Adipocyte (in vitro differentiated cells): ENCODE measurements around the gene GLB1L.

Experiments
- DNase-seq: peaks from one replicate; pipeline ENCODE4 v3.0.0-alpha.2; 2015; ENCODE audit warnings: low read depth
- H3K27me3 ChIP-seq: replicated peaks from 2 replicates; pipeline ENCODE4 v1.7.0; 2013; ENCODE audit warnings: mild to moderate bottlenecking, low read length, moderate library complexity; ENCODE audit not compliant: control insufficient read depth, insufficient read depth
- H3K36me3 ChIP-seq: 2 replicates; pipeline ENCODE4 v1.7.0; 2013; ENCODE audit warnings: low read length, mild to moderate bottlenecking, moderate library complexity; ENCODE audit not compliant: control insufficient read depth, insufficient read depth, severe bottlenecking
- H3K4me1 ChIP-seq: 2 replicates; pipeline ENCODE4 v1.7.0; 2013; ENCODE audit warnings: mild to moderate bottlenecking, low read length, moderate library complexity; ENCODE audit not compliant: control insufficient read depth, insufficient read depth
- H3K4me3 ChIP-seq: 2 replicates; pipeline ENCODE4 v1.7.0; 2013; ENCODE audit warnings: mild to moderate bottlenecking, low read length, moderate library complexity
- H3K9ac ChIP-seq: 2 replicates; pipeline ENCODE4 v1.7.0; 2013; ENCODE audit warnings: mild to moderate bottlenecking, low read length, moderate library complexity
- H3K9me3 ChIP-seq: 2 replicates; pipeline ENCODE4 v1.7.0; 2013; ENCODE audit warnings: mild to moderate bottlenecking, low read length, moderate library complexity; ENCODE audit not compliant: control insufficient read depth

GLB1L gene

GRCh38 chr2:219279916-219280516 is 34.8 kb upstream of the GLB1L start:
- Histone ChIP-seq H3K9ac (peak overlapping the region; percentile 92), H3K4me1 (peaks cover 22% of the 10 kb centered on the region), H3K27me3 (no peaks in the 10 kb centered on the region), H3K36me3 (peaks cover 43% of the 10 kb centered on the region), H3K9me3 (no peaks in the 10 kb centered on the region), H3K4me3 (peak overlapping the region; percentile 92)
- DNase-seq: no peak

DNA sequence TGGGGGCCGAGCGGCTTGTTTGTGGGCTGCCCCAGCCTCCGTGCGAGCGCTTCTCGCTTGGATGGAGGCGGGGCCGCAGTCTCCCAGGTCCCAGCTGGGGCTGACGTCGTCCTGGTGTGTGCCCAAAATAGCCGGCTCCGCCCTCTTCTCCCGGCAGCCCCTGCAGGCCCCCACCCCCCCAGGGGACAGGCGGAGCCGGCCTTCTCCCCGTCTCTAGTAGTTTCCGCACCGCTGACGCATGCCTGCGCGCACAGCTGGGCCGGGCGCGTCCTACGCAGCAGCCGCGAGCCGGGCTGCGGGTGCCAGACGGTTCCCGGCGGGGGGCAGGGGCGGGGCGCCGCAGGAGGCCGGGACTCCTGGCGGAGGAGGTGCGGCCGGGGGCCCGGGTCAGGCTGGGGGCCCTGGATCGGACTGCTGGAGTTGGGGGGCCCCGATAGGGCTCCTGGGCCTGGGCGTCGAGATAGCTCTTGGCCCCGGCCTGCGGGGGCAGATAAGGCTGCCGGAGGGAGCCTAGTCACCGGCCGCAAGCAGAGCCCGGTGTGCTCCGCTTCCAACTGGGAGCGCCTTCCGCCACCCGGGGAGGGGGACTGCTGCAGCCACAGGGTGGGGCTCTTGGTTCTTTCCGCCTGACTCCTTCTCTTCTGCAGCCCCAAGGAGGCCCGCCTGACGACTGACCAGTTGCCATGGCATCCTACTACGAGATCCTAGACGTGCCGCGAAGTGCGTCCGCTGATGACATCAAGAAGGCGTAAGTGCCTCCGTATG is 34.1 kb upstream of the GLB1L start, which contains the start of gene DNAJB2:
DNAJB2 (plus strand) TSS at position 216 of the 765 bp plus-strand sequence; CDS start at position 684, 468 bp downstream.
- Histone ChIP-seq H3K9ac (peak within 1 kb of the TSS; percentile 92), H3K4me3 (peak within 1 kb of the TSS; percentile 92), H3K36me3 (peaks cover 36% of the 10 kb centered on the region), H3K4me1 (peaks cover 29% of the 10 kb centered on the region), H3K9me3 (no peaks in the 10 kb centered on the region), H3K27me3 (no peaks in the 10 kb centered on the region)
- peak; percentile 99 for DNase-seq

DNA sequence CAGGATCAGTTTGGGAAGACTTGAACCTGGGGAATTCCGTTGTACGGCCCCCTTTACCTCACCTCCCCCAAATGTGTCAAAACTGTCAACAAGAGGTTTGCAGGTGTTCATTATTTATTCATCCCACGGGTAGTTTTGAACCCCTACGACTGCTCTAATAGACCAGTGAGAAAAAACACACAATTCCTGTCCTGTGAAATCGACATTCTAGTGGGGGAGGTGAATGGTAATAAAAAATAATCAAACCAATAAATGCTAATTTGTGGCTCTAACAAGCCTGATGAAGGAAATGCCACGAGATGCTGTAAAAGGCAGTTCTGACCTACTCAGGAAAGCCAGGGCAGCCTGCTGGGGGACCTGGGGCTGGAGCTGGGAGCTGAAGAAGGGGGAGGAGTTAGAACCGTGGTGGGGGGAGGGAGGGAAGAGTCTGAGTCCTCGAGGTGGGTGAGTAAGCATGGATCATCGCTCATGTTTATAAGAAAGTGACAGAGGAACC is 33.5 kb upstream of the GLB1L start:
- Histone ChIP-seq H3K9ac (peak overlapping the region; percentile 85), H3K4me1 (peaks cover 35% of the 10 kb centered on the region), H3K27me3 (no peaks in the 10 kb centered on the region), H3K9me3 (no peaks in the 10 kb centered on the region), H3K36me3 (peaks cover 31% of the 10 kb centered on the region), H3K4me3 (peak overlapping the region; percentile 74)
- no peak for DNase-seq

DNA sequence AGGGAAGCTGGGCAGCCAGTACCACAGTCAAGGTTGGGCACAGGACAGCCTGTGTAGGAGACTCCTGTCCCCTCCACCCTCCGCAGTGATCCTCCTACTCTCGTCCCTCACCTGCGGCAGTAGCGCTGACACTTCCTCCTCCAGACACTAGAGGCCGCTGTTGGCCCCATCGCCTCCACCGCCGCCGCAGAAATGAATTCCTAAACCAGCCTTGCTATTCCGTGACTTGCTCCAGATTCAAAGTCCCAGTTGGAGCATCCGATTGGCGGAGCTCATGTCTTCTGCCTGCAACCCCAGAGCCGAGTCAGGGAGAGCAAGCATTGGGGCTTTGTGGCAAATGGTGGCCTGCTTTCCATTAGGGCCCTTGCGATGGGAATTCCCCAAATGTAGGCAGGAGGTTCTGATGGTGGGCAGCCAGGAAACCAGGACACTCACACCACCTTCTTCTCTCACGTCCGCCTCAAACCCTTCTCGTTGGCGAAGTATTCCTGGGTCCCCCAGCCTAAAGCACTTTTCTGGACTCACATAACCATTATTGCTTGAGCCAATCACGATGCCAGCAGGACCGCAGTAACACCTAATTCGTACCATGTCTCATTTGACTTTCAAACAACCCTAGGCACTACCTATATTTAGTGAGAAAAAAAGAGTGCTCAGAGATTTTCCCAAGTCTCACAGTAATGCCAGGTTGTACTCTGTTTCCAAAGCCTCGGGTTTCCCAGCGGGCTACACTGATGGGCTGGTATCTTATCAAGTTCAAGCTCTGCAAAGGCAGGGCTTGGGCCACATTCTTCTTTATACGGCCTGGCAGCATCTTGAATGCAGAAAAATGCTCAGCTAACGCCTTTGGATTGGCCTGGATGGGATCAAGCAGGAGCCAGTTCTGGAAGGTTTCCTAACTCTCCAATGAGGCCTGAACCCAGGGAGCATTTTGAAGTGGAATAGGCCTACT is 32.7 kb upstream of the GLB1L start:
- H3K27me3 ChIP-seq: no peaks in the 10 kb centered on the region
- peak overlapping the region; percentile 74 for H3K4me3 ChIP-seq

DNA sequence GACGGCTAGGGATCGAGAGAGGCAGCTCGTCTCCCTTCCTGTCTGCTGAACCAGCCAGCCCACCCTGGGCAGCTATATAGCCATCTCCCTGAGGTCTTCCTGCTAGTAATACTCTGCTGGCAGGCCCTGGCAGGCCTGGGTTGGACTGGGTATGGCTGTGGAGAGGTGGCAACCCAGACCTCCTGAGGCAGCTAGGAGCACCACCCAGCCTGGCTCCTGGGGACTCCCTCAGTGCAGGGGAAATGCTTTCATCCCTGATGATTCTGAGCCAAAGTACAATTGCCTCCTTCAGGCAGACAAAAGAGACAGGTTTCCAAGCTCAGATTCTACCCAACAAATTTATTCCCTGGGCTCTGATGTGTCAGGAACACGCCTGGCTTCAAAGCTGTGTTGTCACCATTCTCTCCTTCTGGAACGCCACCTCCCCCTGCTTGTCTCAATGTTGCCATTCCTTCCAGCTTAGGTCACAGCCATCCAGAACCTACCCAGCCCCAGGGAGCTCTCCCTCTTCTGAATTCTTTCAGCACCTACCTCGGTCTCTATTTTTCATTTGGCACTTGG is 29.2 kb upstream of the GLB1L start:
- H3K9me3 ChIP-seq: no peaks in the 10 kb centered on the region
- peak; percentile 88 for DNase-seq

More for the DNA sequence above, 32.7 kb upstream of the GLB1L start:
- no peaks in the 10 kb centered on the region for H3K9me3 ChIP-seq
- peak overlapping the region; percentile 85 for H3K9ac ChIP-seq
- DNase-seq: peak; percentile 92
- peaks cover 36% of the 10 kb centered on the region for H3K4me1 ChIP-seq
- peaks cover 25% of the 10 kb centered on the region for H3K36me3 ChIP-seq

GRCh38 chr2:219273937-219274336 is 28.7 kb upstream of the GLB1L start:
- DNase-seq: no peak

More for the DNA sequence above, 29.2 kb upstream of the GLB1L start:
- Histone ChIP-seq H3K36me3 (no peaks in the 10 kb centered on the region), H3K4me3 (no peak overlapping the region), H3K9ac (no peak overlapping the region), H3K4me1 (peaks cover 27% of the 10 kb centered on the region), H3K27me3 (no peaks in the 10 kb centered on the region)

DNA sequence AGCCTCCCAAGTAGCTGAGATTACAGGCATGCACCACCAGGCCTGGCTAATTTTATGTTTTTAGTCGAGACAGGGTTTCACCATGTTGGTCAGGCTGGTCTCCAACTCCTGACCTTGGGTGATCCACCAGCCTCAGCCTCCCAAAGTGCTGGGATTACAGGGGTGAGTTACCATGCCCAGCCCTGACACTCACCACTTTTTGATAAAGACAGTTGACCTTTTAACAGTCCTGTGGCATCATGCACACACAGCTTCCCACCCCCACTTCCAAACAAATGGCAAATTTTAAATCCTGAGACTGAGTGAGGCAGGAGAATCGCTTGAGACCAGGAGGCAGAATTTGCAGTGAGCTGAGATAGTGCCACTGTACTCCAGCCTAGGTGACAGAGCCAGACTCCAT is 27.8 kb upstream of the GLB1L start:
- H3K4me3 ChIP-seq: no peak overlapping the region
- peaks cover 18% of the 10 kb centered on the region for H3K4me1 ChIP-seq
- no peaks in the 10 kb centered on the region for H3K27me3 ChIP-seq
- no peak overlapping the region for H3K9ac ChIP-seq
- no peaks in the 10 kb centered on the region for H3K36me3 ChIP-seq
- H3K9me3 ChIP-seq: no peaks in the 10 kb centered on the region
- no peak for DNase-seq

More at GRCh38 chr2:219273937-219274336, 28.7 kb upstream of the GLB1L start:
- H3K36me3 ChIP-seq: no peaks in the 10 kb centered on the region
- H3K9me3 ChIP-seq: no peaks in the 10 kb centered on the region
- H3K4me1 ChIP-seq: peaks cover 27% of the 10 kb centered on the region
- H3K27me3 ChIP-seq: no peaks in the 10 kb centered on the region
- H3K9ac ChIP-seq: no peak overlapping the region
- H3K4me3 ChIP-seq: no peak overlapping the region

DNA sequence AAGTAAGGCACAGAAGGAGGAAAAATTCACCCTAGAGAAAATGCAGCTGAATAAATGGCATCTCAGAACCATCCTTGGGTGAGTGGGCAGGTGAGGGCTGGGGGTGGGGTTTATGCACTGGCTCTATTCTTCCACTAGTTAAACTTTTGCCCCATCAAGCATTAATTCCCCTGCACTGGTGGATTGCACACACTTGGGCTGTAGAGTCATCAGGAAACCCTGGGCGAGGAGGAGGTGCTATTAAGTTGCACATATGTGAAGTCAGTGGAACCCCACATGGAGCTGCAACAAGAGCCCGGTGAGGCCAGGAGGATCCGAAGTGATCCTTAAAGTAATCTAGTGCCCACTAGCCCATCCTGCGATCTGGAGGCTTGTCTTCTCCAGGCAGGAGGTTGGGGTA is 27.1 kb upstream of the GLB1L start:
- no peaks in the 10 kb centered on the region for H3K36me3 ChIP-seq
- no peaks in the 10 kb centered on the region for H3K9me3 ChIP-seq
- H3K27me3 ChIP-seq: no peaks in the 10 kb centered on the region
- DNase-seq: no peak
- H3K4me3 ChIP-seq: no peak overlapping the region
- H3K4me1 ChIP-seq: peaks cover 15% of the 10 kb centered on the region
- H3K9ac ChIP-seq: no peak overlapping the region

- Histone ChIP-seq H3K36me3 (no peaks in the 10 kb centered on the region), H3K4me3 (no peak overlapping the region), H3K27me3 (no peaks in the 10 kb centered on the region), H3K9ac (no peak overlapping the region), H3K4me1 (peaks cover 15% of the 10 kb centered on the region), H3K9me3 (no peaks in the 10 kb centered on the region)
- DNase-seq: no peak
Observed at GRCh38 chr2:219271021-219271420, 25.8 kb upstream of the GLB1L start.

DNA sequence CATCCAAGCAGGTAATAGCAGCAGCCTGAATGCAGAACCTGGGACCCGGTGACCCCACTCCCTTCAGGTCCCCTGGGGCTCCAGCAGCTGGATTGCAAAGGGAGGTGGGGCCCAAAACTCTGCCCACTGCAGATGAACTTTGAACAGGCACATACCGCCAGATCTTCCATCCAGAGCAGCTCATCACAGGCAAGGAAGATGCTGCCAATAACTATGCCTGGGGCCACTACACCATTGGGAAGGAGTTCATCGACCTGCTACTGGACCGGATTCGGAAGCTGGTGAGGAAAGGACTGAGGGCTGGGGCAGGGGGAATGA is 24.8 kb upstream of the GLB1L start:
- DNase-seq: no peak
- H3K36me3 ChIP-seq: no peaks in the 10 kb centered on the region
- H3K27me3 ChIP-seq: peaks cover 5% of the 10 kb centered on the region
- H3K4me1 ChIP-seq: peaks cover 13% of the 10 kb centered on the region
- H3K9ac ChIP-seq: no peak overlapping the region
- H3K4me3 ChIP-seq: no peak overlapping the region
- no peaks in the 10 kb centered on the region for H3K9me3 ChIP-seq
